ENCODE measurements around the gene CHAT. TPM values are rescaled to one million over a fixed set of nuclear protein-coding genes. Genes with fewer than 3 reads are reported as not detected.

CHAT gene
- total RNA-seq, 4 donors from 2014 or later, result 0.94 to 1.6 TPM; not detected in 2

GRCh38 chr10:49682879-49683278, 69.0 kb downstream of the CHAT start:
- TF ChIP-seq EP300 (IDR thresholded peaks at IDR 0.05), result no peak
- no peak for TF ChIP-seq CTCF (IDR thresholded peaks at IDR 0.05)
- no peak for TF ChIP-seq POLR2AphosphoS5 (IDR thresholded peaks at IDR 0.05)
- TF ChIP-seq POLR2A (IDR thresholded peaks at IDR 0.05), result no peak
- Histone ChIP-seq H3K27me3 (peaks cover 33% of the 10 kb centered on the region), H3K4me3 (no peak overlapping the region), H3K4me1 (no peaks in the 10 kb centered on the region), H3K27ac (no peak overlapping the region), H3K9me3 (peaks cover 0 to 66% (median 0%) of the 10 kb centered on the region in 3 donors), H3K36me3 (no peaks in the 10 kb centered on the region)
- ATAC-seq, result no peak
- 93 to 100% methylated on average over 1 to 2 of the region's 2 CpGs for WGBS, 2 donors (ENCODE audit: low coverage in 1 of 2)

GRCh38 chr10:49686651-49687050, 72.8 kb downstream of the CHAT start:
- peaks cover 45% of the 10 kb centered on the region for H3K27me3 ChIP-seq
- ATAC-seq, result no peak
- H3K4me1 ChIP-seq, result no peaks in the 10 kb centered on the region
- peaks cover 0 to 38% (median 0%) of the 10 kb centered on the region in 3 donors for H3K9me3 ChIP-seq
- 70 to 93% methylated on average over 2 to 3 of the region's 4 CpGs for WGBS, 2 donors (ENCODE audit: low coverage in 1 of 2)
- no peak overlapping the region for H3K4me3 ChIP-seq
- H3K27ac ChIP-seq, result no peak overlapping the region
- TF ChIP-seq EP300 (IDR thresholded peaks at IDR 0.05) (no peak), CTCF (IDR thresholded peaks at IDR 0.05) (no peak), POLR2A (IDR thresholded peaks at IDR 0.05) (no peak)
- H3K36me3 ChIP-seq, result no peaks in the 10 kb centered on the region

GRCh38 chr10:49688261-49688846, 74.5 kb downstream of the CHAT start:
- WGBS, 2 donors (ENCODE audit: low coverage in 1 of 2), result 11 to 16% methylated on average over 6 to 7 of the region's 8 CpGs
- peaks cover 54% of the 10 kb centered on the region for H3K27me3 ChIP-seq
- H3K9me3 ChIP-seq, result peaks cover 0 to 30% (median 0%) of the 10 kb centered on the region in 3 donors
- no peaks in the 10 kb centered on the region for H3K36me3 ChIP-seq
- H3K4me3 ChIP-seq, result no peak overlapping the region
- ATAC-seq, result no peak
- no peaks in the 10 kb centered on the region for H3K4me1 ChIP-seq
- no peak for TF ChIP-seq POLR2A (IDR thresholded peaks at IDR 0.05)
- no peak for TF ChIP-seq EP300 (IDR thresholded peaks at IDR 0.05)
- TF ChIP-seq CTCF (IDR thresholded peaks at IDR 0.05), result no peak
- no peak for TF ChIP-seq POLR2AphosphoS5 (IDR thresholded peaks at IDR 0.05)
- H3K27ac ChIP-seq, result no peak overlapping the region

- ATAC-seq, result no peak
- Histone ChIP-seq H3K36me3 (no peaks in the 10 kb centered on the region), H3K4me3 (no peak overlapping the region), H3K4me1 (no peaks in the 10 kb centered on the region), H3K27me3 (peaks cover 59% of the 10 kb centered on the region), H3K9me3 (peaks cover 0 to 27% (median 0%) of the 10 kb centered on the region in 3 donors), H3K27ac (no peak overlapping the region)
- TF ChIP-seq POLR2AphosphoS5 (IDR thresholded peaks at IDR 0.05), result no peak
- TF ChIP-seq EP300 (IDR thresholded peaks at IDR 0.05), result no peak
- TF ChIP-seq POLR2A (IDR thresholded peaks at IDR 0.05), result no peak
- no peak for TF ChIP-seq CTCF (IDR thresholded peaks at IDR 0.05)
- 0 to 9% methylated on average over 2 to 6 of the region's 7 CpGs for WGBS, 2 donors (ENCODE audit: low coverage in 1 of 2)
These were observed 75.1 kb downstream of the CHAT start for GRCh38 chr10:49688920-49689319.

GRCh38 chr10:49689882-49690510, 76.2 kb downstream of the CHAT start:
- H3K27ac ChIP-seq, result no peak overlapping the region
- no peaks in the 10 kb centered on the region for H3K4me1 ChIP-seq
- H3K9me3 ChIP-seq, result peaks cover 0 to 25% (median 0%) of the 10 kb centered on the region in 3 donors
- 9 to 10% methylated on average over 11 of the region's 12 CpGs for WGBS, 2 donors (ENCODE audit: low coverage in 1 of 2)
- H3K27me3 ChIP-seq, result peaks cover 59% of the 10 kb centered on the region
- no peak for ATAC-seq
- TF ChIP-seq EP300 (IDR thresholded peaks at IDR 0.05) (no peak), POLR2AphosphoS5 (IDR thresholded peaks at IDR 0.05) (no peak), CTCF (IDR thresholded peaks at IDR 0.05) (no peak), POLR2A (IDR thresholded peaks at IDR 0.05) (no peak)
- no peak overlapping the region for H3K4me3 ChIP-seq
- H3K36me3 ChIP-seq, result no peaks in the 10 kb centered on the region

Data from gastroesophageal sphincter (tissue), 4 donors.